Panc1 (cell line): ENCODE data around the gene LNX1. TPM values are rescaled to one million over a fixed set of nuclear protein-coding genes. Genes with fewer than 3 reads are reported as not detected.

Experiments used
- ATAC-seq: fragments of 200-7000 bp; cut with Tn5 transposase; 2 replicates; pipeline ENCODE4 v1.9.1; 2020; ENCODE audit warnings: mild to moderate bottlenecking, moderate library complexity
- BruUV-seq: library from RNA; stranded (reverse); fragments of 400-500 nt; replicated peaks from 2 replicates; lab custom pipeline; 2021; lab: Mats Ljungman, UMichigan
- CTCF ChIA-PET: fragments of 300-600 bp; sonication (Branson Sonifier 250); formaldehyde crosslinking; loops from one replicate; lab custom pipeline; 2022; ENCODE audit warnings: antibody characterized with exemption; lab: Charles Lee
- POLR2A ChIA-PET: fragments of 300-600 bp; sonication (Branson Sonifier 250); formaldehyde crosslinking; loops from one replicate; lab custom pipeline; 2022; ENCODE audit warnings: antibody characterized with exemption; lab: Charles Lee
- DNase-seq: peaks from one replicate; pipeline ENCODE4 v3.0.0-alpha.2; 2010; ENCODE audit warnings: low read depth, low spot score
- H3K27ac ChIP-seq: 2 replicates; pipeline ENCODE4 v1.5.1; 2011; ENCODE audit warnings: mild to moderate bottlenecking, low read length, inconsistent platforms
- H3K27me3 ChIP-seq: fragments of 200-500 bp; sonication (Bioruptor generic); 2 replicates; pipeline ENCODE4 v1.6.0; 2014; ENCODE audit warnings: low read length, inconsistent platforms; ENCODE audit not compliant: control insufficient read depth, insufficient read depth
- H3K36me3 ChIP-seq: fragments of 200-500 bp; sonication (Bioruptor generic); 2 replicates; pipeline ENCODE4 v1.5.1; 2014; ENCODE audit warnings: inconsistent platforms, mild to moderate bottlenecking, low read length, moderate library complexity; ENCODE audit not compliant: control insufficient read depth, insufficient read depth
- H3K4me1 ChIP-seq: 2 replicates; pipeline ENCODE4 v1.5.1; 2011; ENCODE audit warnings: inconsistent platforms, mild to moderate bottlenecking, low read length, moderate library complexity; ENCODE audit not compliant: control insufficient read depth, insufficient read depth
- H3K4me3 ChIP-seq, 2 experiments: 2 replicates each; pipeline ENCODE4 v1.5.1; 2011 to 2012; ENCODE audit warnings: low read depth in 2 of 2, low read length in 2 of 2, mild to moderate bottlenecking in 2 of 2, inconsistent platforms in 1 of 2, moderate library complexity in 1 of 2
- H3K9me3 ChIP-seq: fragments of 200-500 bp; sonication (Bioruptor generic); 2 replicates; pipeline ENCODE4 v1.5.1; 2014; ENCODE audit warnings: low read depth, mild to moderate bottlenecking, inconsistent platforms, low read length, moderate library complexity; ENCODE audit not compliant: control insufficient read depth, insufficient read depth
- POLR2AphosphoS5 ChIP-seq: IDR thresholded peaks from 2 replicates; pipeline ENCODE4 v1.6.1; 2012; ENCODE audit warnings: mild to moderate bottlenecking, low read depth, low read length, moderate library complexity
- SIN3A ChIP-seq: IDR thresholded peaks from 2 replicates; pipeline ENCODE4 v1.6.1; 2012; ENCODE audit warnings: low read depth, mild to moderate bottlenecking, low read length, moderate library complexity, borderline replicate concordance; ENCODE audit not compliant: insufficient read depth
- TCF7L2 ChIP-seq: IDR thresholded peaks from 2 replicates; pipeline ENCODE4 v1.6.1; 2011; ENCODE audit warnings: mild to moderate bottlenecking, low read depth, low read length, inconsistent platforms
- in situ Hi-C: cut with HindIII; loops from 2 replicates; pipeline ENCODE4 v1.10.0; 2016; ENCODE audit warnings: low sequenced_read_pairs, low pct_unique_long_range_greater_than_20kb
- intact Hi-C: fragments of 100-400 bp; cut with micrococcal nuclease; formaldehyde crosslinking; loops from one replicate; pipeline ENCODE4 v1.10.0; 2022; ENCODE audit not compliant: unreplicated experiment
- total RNA-seq: library from RNA; stranded (reverse); gene quantifications from one replicate; pipeline ENCODE4 v1.2.1, GENCODE V29; 2021; ENCODE audit not compliant: unreplicated experiment
- TF ChIP-seq, protein P1 (sequence below): fragments of 450-650 bp; IDR thresholded peaks from 2 replicates; pipeline ENCODE4 v1.5.1; 2017; ENCODE audit warnings: mild to moderate bottlenecking
- TF ChIP-seq, protein P2 (sequence below), 2 experiments: IDR thresholded peaks; 2 replicates each; pipeline ENCODE4 v1.6.1; 2011 to 2012; ENCODE audit warnings: low read depth in 2 of 2, control low read depth in 1 of 2, low read length in 1 of 2, mild to moderate bottlenecking in 1 of 2, moderate library complexity in 1 of 2; ENCODE audit not compliant: insufficient read depth in 1 of 2

LNX1 gene
- total RNA-seq, 1 experiment from 2014 or later: 0.18 TPM

DNA sequence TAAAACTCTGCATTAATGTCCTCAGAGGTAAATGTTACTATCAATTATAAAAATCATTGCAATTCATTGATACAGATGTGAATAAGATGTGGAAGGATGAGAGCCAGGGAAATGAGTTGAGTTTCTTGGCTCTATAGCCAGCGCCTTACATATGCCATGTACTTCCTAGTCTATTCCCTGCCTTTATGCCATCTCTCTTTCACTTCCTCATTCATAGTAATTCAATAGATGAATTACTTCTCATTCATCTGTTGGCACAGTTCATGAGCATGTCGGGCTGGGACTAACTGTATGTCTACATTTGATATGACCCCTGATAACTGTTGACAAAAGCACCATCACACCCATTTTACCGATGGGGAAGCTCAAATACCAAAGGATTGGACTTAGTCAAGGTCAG is 55.7 kb downstream of the LNX1 start:
- H3K4me3 ChIP-seq: no peak overlapping the region
- BruUV-seq: no TSS peak
- DNase-seq (no peak), ATAC-seq (no peak)
- no peaks in the 10 kb centered on the region for H3K9me3 ChIP-seq
- no peak for TF ChIP-seq SIN3A
- CTCF ChIA-PET: no interaction called here
- H3K27me3 ChIP-seq: no peaks in the 10 kb centered on the region
- no peak overlapping the region for H3K27ac ChIP-seq
- intact Hi-C loops (no loop called here), in situ Hi-C loops (no loop called here)
- no peaks in the 10 kb centered on the region for H3K36me3 ChIP-seq
- POLR2A ChIA-PET: no interaction called here
- no peaks in the 10 kb centered on the region for H3K4me1 ChIP-seq

DNA sequence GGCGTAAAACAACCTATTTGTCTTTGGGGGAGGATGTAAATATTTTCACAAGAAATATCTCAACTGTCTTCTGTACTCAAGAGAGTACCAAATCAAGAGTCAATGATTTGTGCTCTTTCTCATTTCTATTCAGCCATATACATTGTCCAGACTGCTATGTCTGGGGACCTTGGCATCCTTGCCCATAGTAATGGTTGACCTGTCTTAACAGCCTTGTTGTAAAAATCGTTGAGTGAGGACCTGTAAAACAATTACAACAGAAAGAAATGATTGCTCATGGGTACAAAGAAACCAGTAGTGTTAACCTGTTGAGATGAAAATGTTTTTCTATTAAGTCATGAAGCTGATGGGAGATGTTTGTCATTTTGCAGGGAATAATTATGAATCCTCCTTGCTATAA is 56.6 kb downstream of the LNX1 start:
- H3K9me3 ChIP-seq: no peaks in the 10 kb centered on the region
- in situ Hi-C loops: no loop called here
- no peak for DNase-seq
- no peak overlapping the region for H3K27ac ChIP-seq
- ChIA-PET POLR2A (no interaction called here), CTCF (no interaction called here)
- intact Hi-C loops: no loop called here
- no peaks in the 10 kb centered on the region for H3K36me3 ChIP-seq
- no peak for ATAC-seq
- no peak for TF ChIP-seq POLR2AphosphoS5
- no peak for TF ChIP-seq TCF7L2
- TF ChIP-seq SIN3A: no peak
- TF ChIP-seq, protein P1, sequence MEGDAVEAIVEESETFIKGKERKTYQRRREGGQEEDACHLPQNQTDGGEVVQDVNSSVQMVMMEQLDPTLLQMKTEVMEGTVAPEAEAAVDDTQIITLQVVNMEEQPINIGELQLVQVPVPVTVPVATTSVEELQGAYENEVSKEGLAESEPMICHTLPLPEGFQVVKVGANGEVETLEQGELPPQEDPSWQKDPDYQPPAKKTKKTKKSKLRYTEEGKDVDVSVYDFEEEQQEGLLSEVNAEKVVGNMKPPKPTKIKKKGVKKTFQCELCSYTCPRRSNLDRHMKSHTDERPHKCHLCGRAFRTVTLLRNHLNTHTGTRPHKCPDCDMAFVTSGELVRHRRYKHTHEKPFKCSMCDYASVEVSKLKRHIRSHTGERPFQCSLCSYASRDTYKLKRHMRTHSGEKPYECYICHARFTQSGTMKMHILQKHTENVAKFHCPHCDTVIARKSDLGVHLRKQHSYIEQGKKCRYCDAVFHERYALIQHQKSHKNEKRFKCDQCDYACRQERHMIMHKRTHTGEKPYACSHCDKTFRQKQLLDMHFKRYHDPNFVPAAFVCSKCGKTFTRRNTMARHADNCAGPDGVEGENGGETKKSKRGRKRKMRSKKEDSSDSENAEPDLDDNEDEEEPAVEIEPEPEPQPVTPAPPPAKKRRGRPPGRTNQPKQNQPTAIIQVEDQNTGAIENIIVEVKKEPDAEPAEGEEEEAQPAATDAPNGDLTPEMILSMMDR: no peak
- TF ChIP-seq, protein P2, sequence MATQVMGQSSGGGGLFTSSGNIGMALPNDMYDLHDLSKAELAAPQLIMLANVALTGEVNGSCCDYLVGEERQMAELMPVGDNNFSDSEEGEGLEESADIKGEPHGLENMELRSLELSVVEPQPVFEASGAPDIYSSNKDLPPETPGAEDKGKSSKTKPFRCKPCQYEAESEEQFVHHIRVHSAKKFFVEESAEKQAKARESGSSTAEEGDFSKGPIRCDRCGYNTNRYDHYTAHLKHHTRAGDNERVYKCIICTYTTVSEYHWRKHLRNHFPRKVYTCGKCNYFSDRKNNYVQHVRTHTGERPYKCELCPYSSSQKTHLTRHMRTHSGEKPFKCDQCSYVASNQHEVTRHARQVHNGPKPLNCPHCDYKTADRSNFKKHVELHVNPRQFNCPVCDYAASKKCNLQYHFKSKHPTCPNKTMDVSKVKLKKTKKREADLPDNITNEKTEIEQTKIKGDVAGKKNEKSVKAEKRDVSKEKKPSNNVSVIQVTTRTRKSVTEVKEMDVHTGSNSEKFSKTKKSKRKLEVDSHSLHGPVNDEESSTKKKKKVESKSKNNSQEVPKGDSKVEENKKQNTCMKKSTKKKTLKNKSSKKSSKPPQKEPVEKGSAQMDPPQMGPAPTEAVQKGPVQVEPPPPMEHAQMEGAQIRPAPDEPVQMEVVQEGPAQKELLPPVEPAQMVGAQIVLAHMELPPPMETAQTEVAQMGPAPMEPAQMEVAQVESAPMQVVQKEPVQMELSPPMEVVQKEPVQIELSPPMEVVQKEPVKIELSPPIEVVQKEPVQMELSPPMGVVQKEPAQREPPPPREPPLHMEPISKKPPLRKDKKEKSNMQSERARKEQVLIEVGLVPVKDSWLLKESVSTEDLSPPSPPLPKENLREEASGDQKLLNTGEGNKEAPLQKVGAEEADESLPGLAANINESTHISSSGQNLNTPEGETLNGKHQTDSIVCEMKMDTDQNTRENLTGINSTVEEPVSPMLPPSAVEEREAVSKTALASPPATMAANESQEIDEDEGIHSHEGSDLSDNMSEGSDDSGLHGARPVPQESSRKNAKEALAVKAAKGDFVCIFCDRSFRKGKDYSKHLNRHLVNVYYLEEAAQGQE (IDR thresholded peaks at IDR 0.05; ENCODE audit: insufficient read depth in 1 of 2, low read depth in 2 of 2, low read length in 1 of 2): no peak
- H3K4me1 ChIP-seq: no peaks in the 10 kb centered on the region
- no TSS peak for BruUV-seq
- H3K27me3 ChIP-seq: no peaks in the 10 kb centered on the region
- H3K4me3 ChIP-seq: no peak overlapping the region

DNA sequence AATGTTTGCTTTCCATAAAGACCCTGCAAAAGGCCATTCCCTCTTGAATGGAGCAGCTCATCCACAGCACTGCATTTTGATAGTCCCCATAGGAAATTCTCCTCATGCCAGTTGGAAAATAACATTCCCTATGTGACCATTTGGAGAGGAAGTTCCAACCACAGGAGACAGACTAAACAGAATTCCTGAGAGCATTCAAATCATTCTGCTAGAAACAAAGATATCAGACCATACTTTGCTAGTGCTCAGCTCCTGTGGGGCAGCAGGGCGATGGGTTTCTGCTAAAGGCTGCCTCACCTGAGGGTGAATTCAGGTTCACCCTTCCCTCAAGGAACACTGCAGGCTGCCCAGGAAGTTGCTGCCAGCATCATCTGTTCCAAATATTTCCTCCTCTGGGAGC is 58.8 kb downstream of the LNX1 start:
- in situ Hi-C loops: no loop called here
- Histone ChIP-seq H3K9me3 (no peaks in the 10 kb centered on the region), H3K4me3 (no peak overlapping the region), H3K4me1 (no peaks in the 10 kb centered on the region), H3K27me3 (no peaks in the 10 kb centered on the region), H3K27ac (no peak overlapping the region), H3K36me3 (no peaks in the 10 kb centered on the region)
- no peak for TF ChIP-seq SIN3A
- TF ChIP-seq POLR2AphosphoS5: no peak
- TF ChIP-seq TCF7L2: no peak
- TF ChIP-seq, protein P2 (IDR thresholded peaks at IDR 0.05; ENCODE audit: insufficient read depth in 1 of 2, low read depth in 2 of 2, low read length in 1 of 2): no peak
- TF ChIP-seq, protein P1: no peak
- no TSS peak for BruUV-seq
- ATAC-seq (no peak), DNase-seq (no peak)
- ChIA-PET POLR2A (no interaction called here), CTCF (no interaction called here)
- intact Hi-C loops: no loop called here
